GM18511 (cell line): ENCODE results near the gene PLAC9.
A peak's percentile ranks its signal among the peaks of the same experiment; 100 is the strongest.
"Not testable (repeated sequence)": the region's sequence is repeated elsewhere in the genome, so short reads cannot be mapped to it uniquely, and the experiment has no call there.

Experiments
- ATAC-seq: cut with Tn5 transposase; IDR thresholded peaks from one replicate; pipeline ENCODE4 v1.9.1; 2021; ENCODE audit warnings: mild to moderate bottlenecking, moderate library complexity; ENCODE audit not compliant: unreplicated experiment

PLAC9 gene, protein sequence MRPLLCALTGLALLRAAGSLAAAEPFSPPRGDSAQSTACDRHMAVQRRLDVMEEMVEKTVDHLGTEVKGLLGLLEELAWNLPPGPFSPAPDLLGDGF

DNA sequence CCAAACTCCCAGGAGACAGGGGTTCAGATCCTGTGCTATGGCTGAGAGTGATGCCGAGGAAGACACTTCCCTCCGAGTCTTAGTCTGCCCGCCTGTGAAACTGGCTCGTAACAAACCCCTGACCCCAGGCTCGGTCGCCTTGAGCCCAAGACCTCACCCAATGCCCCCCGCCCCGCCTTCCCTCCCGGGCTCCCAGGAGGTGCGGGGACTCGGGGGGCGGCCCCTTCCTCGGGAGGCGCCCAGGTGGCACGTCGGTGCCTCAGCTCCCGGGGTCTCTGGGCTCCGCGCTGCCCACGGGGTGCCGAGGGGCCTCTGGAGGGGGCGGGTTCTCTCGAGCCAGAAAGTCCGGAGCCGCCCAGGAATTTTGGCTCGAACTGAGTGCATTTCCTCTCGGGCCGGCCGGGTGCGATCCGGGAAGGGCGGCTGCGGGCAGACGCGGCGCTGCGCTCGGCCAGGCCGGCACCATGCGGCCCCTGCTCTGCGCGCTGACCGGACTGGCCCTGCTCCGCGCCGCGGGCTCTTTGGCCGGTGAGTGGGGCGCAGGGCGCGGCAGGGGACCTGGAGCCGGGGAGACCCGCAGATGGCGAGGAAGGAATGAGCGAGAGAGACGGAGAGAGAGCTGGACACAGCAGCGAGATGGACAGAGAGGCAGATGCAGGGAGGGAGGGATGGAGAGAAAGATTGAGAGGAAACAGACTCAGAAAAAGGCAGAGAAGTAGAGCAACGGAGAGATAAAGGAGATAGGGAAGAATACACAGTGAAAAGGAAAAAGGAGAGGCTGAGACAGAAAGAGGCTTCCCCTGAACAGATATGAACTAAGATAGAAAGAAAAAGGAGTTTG is at the start of gene PLAC9:
Gene PLAC9 (plus strand): TSS at position 432 of the 841 bp plus-strand sequence. CDS start 33 bp downstream, at position 465.
- no peak for ATAC-seq

DNA sequence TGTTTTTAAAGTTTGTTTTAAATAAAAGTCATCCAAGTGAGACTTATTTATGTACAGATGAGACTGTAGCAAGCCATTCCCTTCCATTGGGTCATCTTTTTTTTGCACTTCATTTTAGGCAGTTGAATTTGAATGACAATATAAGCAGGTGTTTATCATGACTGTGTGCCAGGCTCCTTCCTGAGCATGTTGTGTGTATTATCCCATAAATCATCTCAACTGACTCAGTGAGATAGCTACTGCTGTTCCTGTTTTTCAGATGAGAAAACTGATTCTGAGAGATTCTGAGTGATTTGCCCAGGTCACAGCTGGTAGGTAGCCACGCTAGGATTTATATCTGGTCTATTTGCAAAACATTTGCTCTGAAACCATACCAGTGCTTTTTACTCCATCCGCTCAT is 42.4 kb upstream of the PLAC9 start:
- ATAC-seq = no peak

DNA sequence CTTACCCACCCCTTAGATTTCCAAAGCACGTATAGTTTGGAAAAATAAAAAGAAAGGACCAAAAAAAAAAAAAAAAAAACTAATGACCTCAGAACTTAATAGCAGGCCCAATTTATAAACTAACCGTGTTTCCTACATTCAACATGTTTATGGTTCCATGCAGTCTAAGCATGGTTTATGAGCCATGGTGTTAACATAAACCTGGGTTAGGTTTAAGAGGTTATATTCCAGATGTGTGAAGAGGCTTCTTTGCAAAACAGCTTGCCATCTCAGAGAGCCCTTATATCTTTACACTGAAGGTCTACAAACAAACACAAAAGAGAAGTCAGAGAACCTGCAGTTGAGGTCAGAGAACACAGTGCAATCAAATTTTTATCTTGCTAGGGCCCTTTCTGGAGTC is 38.3 kb upstream of the PLAC9 start:
- ATAC-seq = no peak

DNA sequence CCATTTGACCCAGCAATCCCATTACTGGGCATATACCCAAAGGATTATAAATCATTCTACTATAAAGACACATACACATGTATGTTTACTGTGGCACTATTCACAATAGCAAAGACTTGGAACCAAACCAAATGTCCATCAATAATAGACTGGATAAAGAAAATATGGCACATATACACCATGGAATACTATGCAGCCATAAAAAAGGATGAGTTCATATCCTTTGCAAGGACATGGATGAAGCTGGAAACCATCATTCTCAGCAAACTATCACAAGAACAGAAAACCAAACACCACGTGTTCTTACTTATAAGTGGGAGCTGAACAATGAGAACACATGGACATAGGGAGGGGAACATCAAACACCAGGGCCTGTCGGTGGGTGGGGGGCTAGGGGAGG is 34.3 kb upstream of the PLAC9 start:
- not testable (repeated sequence) for ATAC-seq

DNA sequence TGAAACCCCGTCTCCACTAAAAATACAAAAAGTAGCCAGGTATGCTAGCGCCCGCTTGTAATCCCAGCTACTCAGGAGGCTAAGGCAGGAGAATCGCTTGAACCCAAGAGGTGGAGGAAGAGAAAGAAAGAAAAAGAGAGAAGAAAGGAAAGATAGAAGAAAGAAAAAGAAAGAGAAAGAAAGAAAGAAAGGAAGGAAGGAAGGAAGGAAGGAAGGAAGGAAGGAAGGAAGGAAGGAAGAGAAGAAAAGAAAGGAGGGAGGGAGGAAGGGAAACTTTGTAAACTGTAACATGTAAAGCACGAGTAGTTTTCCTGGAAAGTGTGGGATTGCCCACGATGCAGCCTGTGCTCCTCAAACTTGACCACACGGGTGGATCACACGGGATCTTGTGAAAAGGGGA is 33.2 kb upstream of the PLAC9 start:
- ATAC-seq = not testable (repeated sequence)

DNA sequence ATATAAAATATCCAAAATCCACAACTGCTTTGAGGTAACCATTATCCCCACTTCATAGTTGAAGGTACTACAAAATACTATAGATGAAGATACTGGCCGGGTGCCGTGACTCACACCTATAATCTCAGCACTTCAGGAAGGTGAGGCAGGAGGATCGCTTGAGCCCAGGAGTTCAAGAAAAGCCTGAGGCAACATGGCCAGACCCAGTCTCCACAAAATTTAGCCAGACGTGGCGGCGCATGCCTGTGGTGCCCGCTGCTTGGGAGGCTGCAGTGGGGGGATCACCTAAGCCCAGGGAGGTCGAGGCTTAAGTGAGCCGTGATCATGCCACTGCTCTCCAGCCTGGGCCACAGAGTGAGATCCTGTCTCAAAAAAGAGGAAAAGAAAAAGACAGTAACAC is 32.4 kb upstream of the PLAC9 start:
- ATAC-seq = no peak

DNA sequence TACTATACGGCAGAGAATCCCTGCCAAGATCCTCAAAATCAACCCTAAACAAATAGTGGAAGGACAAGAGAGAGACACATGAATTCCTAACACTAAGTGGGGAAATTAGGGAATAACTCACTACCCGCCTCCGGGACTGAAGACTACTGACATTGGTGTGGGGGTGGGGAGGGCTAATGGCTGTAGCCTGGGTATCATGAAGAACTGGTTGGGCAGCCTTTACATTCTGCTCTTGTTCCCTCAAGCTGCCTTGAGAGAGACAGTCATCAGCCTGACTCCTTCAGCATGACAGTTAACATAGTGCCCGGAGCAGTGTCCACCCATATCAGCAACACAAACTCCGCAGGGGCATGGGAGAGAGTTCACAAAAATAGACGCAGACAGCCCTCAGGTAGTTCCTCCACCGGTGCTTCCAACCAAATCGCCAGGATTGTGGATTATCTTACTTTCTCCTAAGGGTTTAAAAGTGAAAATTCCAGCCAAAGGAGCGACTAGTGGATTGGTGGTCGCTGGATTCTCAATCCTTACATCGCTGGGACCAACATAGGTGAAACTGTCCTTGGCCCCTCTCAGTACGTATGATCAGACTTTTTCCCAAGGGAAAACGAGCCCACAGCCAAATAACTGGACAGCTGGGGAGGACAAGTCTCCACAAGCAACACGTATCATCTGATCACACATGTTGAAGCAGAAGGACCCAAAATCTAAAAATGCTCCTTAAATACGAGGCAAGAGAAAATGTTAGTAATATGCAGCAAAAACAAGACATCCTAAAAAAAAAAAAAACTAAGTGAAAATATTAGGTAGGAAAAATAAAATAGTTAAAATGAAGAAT is 31.5 kb upstream of the PLAC9 start:
- no peak for ATAC-seq

DNA sequence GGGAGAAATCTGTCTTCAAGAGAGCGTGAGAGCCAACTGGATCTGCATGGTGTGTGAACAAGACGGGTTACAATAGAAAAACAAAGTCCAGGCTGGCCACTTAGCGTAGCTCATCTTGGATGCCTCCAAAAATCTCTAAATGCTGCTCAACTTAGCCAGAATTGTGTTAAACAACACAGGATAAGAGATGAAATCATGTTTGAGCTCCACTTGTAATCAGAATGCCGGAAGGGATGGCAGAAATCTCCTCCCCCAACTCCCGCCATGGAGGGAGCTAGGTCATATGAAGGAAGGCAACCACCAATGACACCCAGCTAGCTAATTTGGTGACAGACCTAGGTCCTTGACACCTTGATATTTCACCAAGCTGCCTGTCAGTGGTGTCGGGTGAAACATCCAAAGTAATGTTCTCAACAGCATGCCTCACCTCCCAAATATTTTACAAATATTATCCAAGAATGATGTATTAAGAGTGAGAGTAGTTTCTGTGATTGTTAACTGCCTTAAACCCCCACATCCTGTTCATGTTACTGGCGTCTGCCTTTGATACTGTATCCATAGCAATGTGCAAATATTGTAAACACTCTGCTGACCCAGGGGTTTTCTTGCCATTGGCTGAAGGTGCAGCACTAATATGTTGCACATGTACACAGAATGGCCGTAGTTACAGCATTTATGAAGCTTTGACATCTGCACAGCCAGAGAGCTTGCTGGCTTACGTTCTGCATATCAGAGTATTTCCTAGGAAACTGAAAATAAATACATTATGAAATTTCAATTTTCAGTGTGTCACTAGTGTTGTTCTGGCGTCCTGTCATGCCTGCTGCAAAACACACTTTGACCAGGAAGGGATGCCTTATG is 28.2 kb upstream of the PLAC9 start:
- ATAC-seq = peak; percentile 90

DNA sequence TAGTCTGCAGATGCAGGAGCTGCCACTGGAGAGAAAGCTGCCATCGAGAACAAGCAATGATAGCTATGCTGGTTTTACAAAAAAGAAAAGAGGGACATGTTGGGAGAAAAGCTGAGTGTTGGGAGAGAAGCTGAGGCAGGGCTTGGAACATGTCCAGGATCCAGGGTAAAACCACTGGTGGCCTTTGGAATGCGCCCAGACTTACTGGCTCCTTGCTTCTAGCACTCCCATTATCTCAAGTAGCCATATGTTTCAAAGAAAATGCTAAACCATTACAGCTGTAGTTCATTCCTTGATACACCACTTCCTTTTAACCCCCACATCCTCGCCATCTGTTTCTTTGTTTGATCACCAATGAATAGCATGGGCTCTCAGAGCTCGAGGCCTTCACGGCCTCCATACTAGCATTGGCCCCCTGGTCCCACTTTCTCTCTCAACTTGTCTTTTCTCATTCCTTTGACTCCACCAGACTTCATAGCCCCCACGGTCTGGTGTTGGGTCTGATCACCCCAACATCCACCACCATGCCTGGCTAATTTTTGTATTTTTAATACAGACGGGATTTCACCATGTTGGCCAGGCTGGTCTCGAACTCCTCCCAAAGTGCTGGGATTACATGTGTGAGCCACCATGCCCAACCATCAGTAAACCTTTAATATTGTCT is 23.8 kb upstream of the PLAC9 start:
- no peak for ATAC-seq

DNA sequence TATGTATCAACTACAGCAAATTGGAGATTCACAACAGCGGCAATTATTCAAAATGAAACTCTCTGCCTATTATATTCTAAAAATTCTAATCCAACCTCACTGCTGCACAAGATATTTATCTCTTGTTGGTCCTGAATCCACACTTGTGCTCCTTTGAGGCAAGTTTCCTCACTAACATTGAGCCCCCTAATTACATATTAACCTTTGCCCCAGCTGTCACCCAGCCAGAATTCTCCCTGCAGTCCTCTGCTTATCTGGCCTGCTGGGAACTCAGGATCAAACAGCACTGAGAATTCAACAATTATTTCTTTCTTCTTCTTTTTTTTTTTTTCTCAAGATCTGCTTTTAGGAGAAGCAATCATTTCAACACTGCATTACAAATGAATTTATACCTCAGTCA is 21.5 kb upstream of the PLAC9 start:
- no peak for ATAC-seq

DNA sequence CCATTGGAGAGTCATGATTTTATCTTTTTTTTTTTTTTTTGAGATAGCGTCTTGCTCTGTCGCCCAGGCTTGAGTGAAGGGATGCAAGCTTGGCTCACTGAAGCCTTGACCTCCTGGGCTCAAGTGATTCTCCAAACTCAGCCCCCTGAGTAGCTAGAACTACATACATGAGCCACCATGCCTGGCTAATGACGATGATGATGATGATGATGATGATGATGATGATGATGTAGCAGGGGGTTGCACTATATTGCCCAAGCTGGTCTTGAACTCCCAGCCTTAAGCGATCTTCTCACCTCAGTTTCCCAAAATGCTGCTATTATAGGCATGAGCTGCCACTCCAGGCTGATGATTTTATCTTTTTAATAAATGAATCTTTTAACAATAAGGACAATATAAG is 13.9 kb upstream of the PLAC9 start:
- ATAC-seq = no peak

DNA sequence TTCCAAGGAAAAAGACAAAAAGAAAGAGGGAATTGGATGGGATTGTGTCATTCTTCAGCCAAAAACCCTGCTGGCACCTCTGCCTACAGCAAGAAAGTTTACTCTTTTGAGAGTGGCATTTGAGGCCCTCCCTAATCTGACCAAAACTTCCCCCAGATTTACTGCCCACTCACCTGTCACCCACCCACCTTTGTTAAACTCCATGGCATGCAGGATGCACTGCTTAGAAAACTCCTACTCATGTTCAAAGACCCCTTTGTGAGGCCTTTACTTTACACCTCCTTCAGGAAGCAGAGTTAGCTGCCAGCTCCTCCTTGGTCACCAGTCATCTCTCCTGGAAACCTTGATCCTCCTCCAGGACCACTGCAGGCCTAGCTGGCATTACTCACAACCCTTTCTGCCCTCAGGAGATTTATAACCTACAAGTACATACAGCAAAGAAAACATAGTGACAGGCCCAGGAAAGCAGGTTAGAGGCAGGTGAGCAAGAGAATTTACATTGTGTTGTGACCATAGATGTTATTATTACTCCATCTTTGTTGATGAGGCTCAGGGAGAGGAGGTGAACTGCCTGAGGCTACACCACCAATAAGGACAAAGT is 10.3 kb upstream of the PLAC9 start:
- no peak for ATAC-seq

DNA sequence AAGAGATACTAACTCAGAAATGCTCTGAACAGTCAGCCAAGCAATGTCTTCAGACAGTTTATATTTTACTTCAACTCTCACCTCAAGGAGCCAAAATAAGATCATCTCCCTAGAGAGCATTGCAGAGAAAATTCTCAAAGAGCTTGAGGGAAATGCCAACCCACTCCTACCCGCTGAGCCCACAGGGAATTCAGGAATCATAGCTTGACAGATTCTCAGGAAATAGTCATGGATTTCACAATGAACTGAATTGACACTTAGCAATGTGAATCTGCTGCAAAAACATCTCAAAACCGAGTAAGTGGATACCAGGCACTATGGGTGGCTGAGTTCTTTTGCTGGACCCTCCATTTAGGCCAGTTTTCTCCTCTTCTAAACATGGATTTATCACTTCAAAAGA is 9.8 kb upstream of the PLAC9 start:
- ATAC-seq = no peak

DNA sequence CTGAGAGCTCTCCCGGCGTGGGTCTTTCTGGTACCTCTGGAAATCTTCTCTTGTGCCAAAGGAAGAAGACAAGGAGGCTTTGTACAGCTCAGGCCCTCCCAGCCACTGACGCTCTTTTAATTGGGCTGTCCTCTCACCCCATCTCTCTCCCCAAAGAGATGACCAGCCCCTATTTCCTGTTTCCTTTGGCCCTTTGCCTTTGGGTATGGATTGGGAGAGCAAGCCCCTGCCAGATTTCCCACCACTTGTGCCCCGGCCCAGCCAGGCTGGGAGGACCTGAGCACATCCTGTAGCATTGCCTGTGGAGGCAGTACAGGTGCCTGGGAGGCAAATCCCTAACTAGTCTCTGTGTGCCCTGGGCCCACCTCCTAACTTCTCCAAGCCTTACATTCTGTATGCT is 5.7 kb upstream of the PLAC9 start:
- ATAC-seq = no peak

DNA sequence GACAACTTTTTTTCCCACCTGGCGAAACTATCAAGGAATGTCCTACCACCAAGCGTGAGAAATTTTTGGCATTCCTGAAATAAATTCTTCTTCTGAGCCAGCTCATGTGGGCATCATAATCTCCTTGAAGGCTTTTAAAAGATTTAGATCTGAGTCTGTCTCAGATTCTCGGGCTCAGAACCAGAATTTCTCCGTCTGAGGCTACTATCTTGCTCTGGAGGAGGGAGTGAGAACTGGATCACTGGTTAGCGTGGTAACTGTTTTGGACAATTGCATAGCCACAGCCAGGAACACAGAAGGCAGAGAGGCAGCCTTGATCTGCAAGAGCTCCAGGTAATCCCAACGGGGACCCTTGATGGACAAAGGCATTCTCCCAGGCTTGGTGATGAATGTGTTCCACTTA is 1.0 kb upstream of the PLAC9 start:
- ATAC-seq = no peak

DNA sequence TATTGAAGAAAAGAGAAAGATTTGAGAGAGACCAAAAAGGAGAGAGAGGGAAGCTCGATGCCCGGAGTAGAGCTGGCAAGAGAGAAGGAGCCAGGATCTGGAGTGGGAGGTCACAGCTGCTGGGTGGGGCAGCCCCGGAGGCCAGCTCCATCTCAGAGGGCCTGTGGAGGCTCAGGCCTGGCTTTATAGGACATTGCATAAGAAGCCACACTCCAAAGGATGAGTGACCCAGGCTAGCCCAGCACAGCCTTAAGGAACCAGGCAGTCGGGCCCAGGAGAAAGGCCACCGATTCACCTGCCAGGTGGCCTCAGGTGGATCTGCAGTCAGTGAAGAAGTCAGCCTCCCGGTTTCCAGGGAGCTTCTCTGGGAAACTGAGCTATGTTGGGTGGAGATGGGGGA is 676 bp downstream of the PLAC9 start:
- no peak for ATAC-seq

DNA sequence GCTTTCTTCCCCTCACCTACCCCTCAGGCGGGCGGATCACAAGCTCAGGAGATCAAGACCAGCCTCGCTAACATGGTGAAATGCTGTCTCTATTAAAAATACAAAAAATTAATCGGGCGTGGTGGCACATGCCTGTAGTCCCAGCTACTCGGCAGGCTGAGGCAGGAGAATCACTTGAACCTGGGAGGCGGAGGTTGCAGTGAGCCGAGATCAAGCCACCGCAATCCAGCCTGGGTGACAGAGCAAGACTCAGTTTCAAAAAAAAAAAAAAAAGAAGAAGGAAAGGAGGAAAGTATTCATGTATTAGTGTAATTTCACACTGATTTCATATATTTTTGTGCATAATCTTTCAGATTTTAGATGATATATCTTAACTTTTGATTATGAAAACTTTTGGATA is 1.2 kb downstream of the PLAC9 start:
- ATAC-seq = not testable (repeated sequence)

DNA sequence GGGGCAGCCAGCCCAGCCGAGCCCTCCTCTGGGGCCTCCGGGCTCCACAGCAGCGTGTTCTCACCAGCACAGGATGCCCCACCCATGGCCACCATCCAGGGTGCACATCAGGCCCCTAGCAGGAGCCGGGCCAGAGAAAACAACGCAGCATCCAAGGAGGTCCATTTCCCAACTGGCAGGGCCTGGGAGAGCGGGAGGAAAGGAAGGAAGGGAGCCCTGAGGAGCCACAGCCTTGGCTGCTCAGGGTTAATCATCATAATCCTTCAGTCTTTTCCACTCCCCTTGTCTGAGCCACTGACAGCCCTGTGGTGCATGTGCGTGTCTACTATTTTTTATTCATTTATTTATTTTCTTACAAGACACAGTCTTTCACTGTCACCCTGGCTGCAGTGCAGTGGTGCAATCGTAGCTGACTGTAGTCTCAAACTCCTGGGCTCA is 3.6 kb downstream of the PLAC9 start:
- no peak for ATAC-seq

DNA sequence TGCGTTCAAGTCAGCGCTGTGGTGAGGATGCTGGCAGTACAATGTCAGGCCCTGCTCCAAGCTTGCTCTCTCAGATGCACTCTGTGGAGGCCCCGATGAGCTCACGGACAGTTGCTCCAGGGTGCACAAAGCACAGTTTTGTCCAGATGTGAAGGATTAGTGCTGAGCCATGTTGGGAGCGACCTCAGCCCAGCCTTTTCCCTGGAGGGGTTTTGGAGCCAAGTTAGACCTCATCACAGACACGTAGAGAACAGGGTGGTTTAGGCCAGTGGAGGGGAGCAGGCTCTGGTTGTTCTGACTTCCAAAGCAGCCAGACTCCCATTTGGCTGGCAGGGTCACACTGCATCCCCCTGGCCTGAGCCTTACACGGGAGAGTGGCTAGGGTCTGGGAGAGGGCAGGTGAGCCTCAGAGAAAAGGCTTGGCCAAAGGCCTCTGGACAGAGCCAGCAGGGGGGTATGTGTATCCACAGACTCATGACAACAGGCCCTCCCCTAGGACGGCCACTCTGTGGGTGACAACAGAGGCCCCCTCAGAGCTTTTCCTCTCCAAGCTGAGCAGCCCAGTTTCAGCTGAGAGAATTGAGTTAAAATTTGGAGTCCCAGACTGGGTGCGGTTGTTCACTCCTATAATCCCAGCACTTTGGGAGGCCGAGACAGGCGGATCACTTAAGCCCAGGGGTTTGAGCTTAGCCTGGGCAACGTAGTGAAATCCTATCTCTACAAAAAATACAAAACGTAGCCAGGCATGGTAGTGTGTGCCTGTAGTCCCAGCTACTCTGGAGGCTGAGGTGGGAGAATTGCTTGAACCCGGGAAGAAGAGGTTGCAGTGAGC is 4.7 kb downstream of the PLAC9 start:
- no peak for ATAC-seq
